T-helper 2 cell (primary cell): ENCODE measurements around the gene FBLN1.

Source experiments
- DNase-seq, 5 experiments: peaks; one replicate each; pipeline versions ENCODE4 v3.0.0 to v3.0.0-alpha.2; 2012 to 2022

The FBLN1 gene

GRCh38 chr22:45640941-45641621 lies 138.4 kb downstream of the FBLN1 start:
- no peak for DNase-seq

GRCh38 chr22:45642986-45643385 lies 140.3 kb downstream of the FBLN1 start:
- peak in 1 of 5 experiments; percentile 50 for DNase-seq

GRCh38 chr22:45644714-45645113 lies 142.0 kb downstream of the FBLN1 start:
- no peak for DNase-seq

GRCh38 chr22:45645150-45645525 lies 142.5 kb downstream of the FBLN1 start:
- no peak for DNase-seq

- DNase-seq, result peak; percentile 54 to 70 (median 66)
Observed at GRCh38 chr22:45645526-45646414, 143.1 kb downstream of the FBLN1 start.

GRCh38 chr22:45647532-45648225 lies 145.0 kb downstream of the FBLN1 start:
- DNase-seq, result no peak

- no peak for DNase-seq
Observed at GRCh38 chr22:45648301-45649117, 145.8 kb downstream of the FBLN1 start.

- DNase-seq, result no peak
Observed at GRCh38 chr22:45649809-45650208, 147.1 kb downstream of the FBLN1 start.

GRCh38 chr22:45650721-45651120 lies 148.0 kb downstream of the FBLN1 start:
- DNase-seq, result no peak
